HL-60 (cell line): ENCODE measurements around the gene SPINK6.

Experiments
- DNase-seq, 2 experiments: peaks; one replicate each; pipeline ENCODE4 v3.0.0-alpha.2; 2010 to 2020; ENCODE audit warnings: low read depth in 1 of 2, low spot score in 1 of 2
- H3K27ac ChIP-seq: fragments of 250-450 bp; sonication (Bioruptor Pico); replicated peaks from 2 replicates; pipeline ENCODE4 v1.5.1; 2020; ENCODE audit warnings: mild to moderate bottlenecking, moderate library complexity
- H3K27me3 ChIP-seq: fragments of 250-450 bp; sonication (Bioruptor Pico); 2 replicates; pipeline ENCODE4 v1.5.1; 2021; ENCODE audit warnings: mild to moderate bottlenecking, moderate library complexity; ENCODE audit not compliant: insufficient read depth, poor library complexity, severe bottlenecking
- H3K4me3 ChIP-seq: replicated peaks from 2 replicates; pipeline ENCODE4 v1.5.1; 2011; ENCODE audit warnings: mild to moderate bottlenecking, control low read depth, low read length; ENCODE audit not compliant: insufficient read depth
- CTCF ChIP-seq: IDR thresholded peaks from one replicate; pipeline ENCODE4 v1.5.1; 2011; ENCODE audit warnings: low read length, control low read depth, inconsistent platforms; ENCODE audit not compliant: insufficient read depth
- GABPA ChIP-seq: IDR thresholded peaks from 2 replicates; pipeline ENCODE4 v1.6.1; 2012; ENCODE audit warnings: low read depth
- POLR2AphosphoS5 ChIP-seq: IDR thresholded peaks from 2 replicates; pipeline ENCODE4 v1.6.1; 2012; ENCODE audit warnings: low read depth
- REST ChIP-seq: IDR thresholded peaks from 2 replicates; pipeline ENCODE4 v1.6.1; 2012; ENCODE audit warnings: low read depth; ENCODE audit not compliant: insufficient replicate concordance
- SPI1 ChIP-seq: IDR thresholded peaks from 2 replicates; pipeline ENCODE4 v1.6.1; 2012; ENCODE audit warnings: low read depth, mild to moderate bottlenecking, borderline replicate concordance

SPINK6 gene

GRCh38 chr5:148238418-148238794, 35.6 kb downstream of the SPINK6 start, which contains the start of gene MARCOL:
Gene MARCOL, plus strand, starts transcription at chr5:148238525. Its CDS starts 73 bp downstream, at chr5:148238598.
- no peak for DNase-seq
- no peak within 1 kb of the TSS for H3K27ac ChIP-seq
- H3K27me3 ChIP-seq, result no peaks in the 10 kb centered on the region
- no peak within 1 kb of the TSS for H3K4me3 ChIP-seq
- TF ChIP-seq SPI1 (no peak), CTCF (no peak), REST (no peak), GABPA (no peak), POLR2AphosphoS5 (no peak)

- DNase-seq, result no peak
- no peak overlapping the region for H3K27ac ChIP-seq
- TF ChIP-seq POLR2AphosphoS5 (no peak), REST (no peak), SPI1 (no peak), CTCF (no peak), GABPA (no peak)
- no peak overlapping the region for H3K4me3 ChIP-seq
- H3K27me3 ChIP-seq, result no peaks in the 10 kb centered on the region
Measured at GRCh38 chr5:148248894-148249293, 46.1 kb downstream of the SPINK6 start.

GRCh38 chr5:148255456-148255855, 52.6 kb downstream of the SPINK6 start:
- H3K27me3 ChIP-seq, result no peaks in the 10 kb centered on the region
- DNase-seq, result no peak
- H3K4me3 ChIP-seq, result no peak overlapping the region
- no peak overlapping the region for H3K27ac ChIP-seq
- TF ChIP-seq POLR2AphosphoS5 (no peak), REST (no peak), GABPA (no peak), SPI1 (no peak), CTCF (no peak)
